SU-DHL-6 (cell line): ENCODE measurements around the gene CHCHD3.

Source experiments
- H2AFZ ChIP-seq: fragments of 200-600 bp; sonication (generic); 2 replicates; pipeline ENCODE4 v1.6.1; 2014; ENCODE audit warnings: low read depth, mild to moderate bottlenecking, moderate library complexity, mixed read lengths, antibody characterized with exemption, low read length; ENCODE audit not compliant: severe bottlenecking
- H3F3A ChIP-seq: fragments of 200-600 bp; shearing (Covaris generic); 2 replicates; pipeline ENCODE4 v1.6.0; 2016; ENCODE audit warnings: antibody characterized with exemption, mild to moderate bottlenecking; ENCODE audit not compliant: insufficient read depth
- H3K27ac ChIP-seq: fragments of 200-600 bp; sonication (generic); 2 replicates; pipeline ENCODE4 v1.5.1; 2016; ENCODE audit warnings: low read depth, mild to moderate bottlenecking, low read length, moderate library complexity, mixed read lengths
- H3K27me3 ChIP-seq: fragments of 200-600 bp; sonication (generic), shearing (Covaris generic); 2 replicates; pipeline ENCODE4 v1.6.0; 2014; ENCODE audit warnings: mild to moderate bottlenecking, low read length
- H3K36me3 ChIP-seq: fragments of 200-600 bp; sonication (generic); 2 replicates; pipeline ENCODE4 v1.6.1; 2014; ENCODE audit warnings: mild to moderate bottlenecking, low read length, mixed read lengths
- H3K4me2 ChIP-seq: fragments of 300-600, 200-600 bp; shearing (Covaris generic), sonication (generic); 2 replicates; pipeline ENCODE4 v1.6.0; 2014; ENCODE audit warnings: low read length, low read depth, mild to moderate bottlenecking; ENCODE audit not compliant: poor library complexity, severe bottlenecking
- H3K4me3 ChIP-seq: fragments of 200-600 bp; sonication (generic); 2 replicates; pipeline ENCODE4 v1.5.1; 2014; ENCODE audit warnings: antibody characterized with exemption, low read length, mild to moderate bottlenecking, mixed read lengths; ENCODE audit not compliant: insufficient read depth, poor library complexity, severe bottlenecking
- H3K79me2 ChIP-seq: fragments of 200-600 bp; sonication (generic); 2 replicates; pipeline ENCODE4 v1.6.1; 2014; ENCODE audit warnings: mild to moderate bottlenecking, low read length, moderate library complexity; ENCODE audit not compliant: insufficient read depth
- H3K9ac ChIP-seq: fragments of 200-600 bp; sonication (generic); 2 replicates; pipeline ENCODE4 v1.7.0; 2014; ENCODE audit warnings: mild to moderate bottlenecking, low read length
- H3K9me2 ChIP-seq: fragments of 200-600 bp; sonication (generic); replicated peaks from 2 replicates; pipeline ENCODE4 v1.6.1; 2014; ENCODE audit warnings: low read length; ENCODE audit not compliant: insufficient read depth
- H3K9me3 ChIP-seq: fragments of 200-600 bp; sonication (generic); 2 replicates; pipeline ENCODE4 v1.6.1; 2014; ENCODE audit warnings: low read length, mixed read lengths; ENCODE audit not compliant: insufficient read depth
- H4K20me1 ChIP-seq: fragments of 200-600 bp; sonication (generic); 2 replicates; pipeline ENCODE4 v1.6.1; 2014; ENCODE audit warnings: low read depth, mild to moderate bottlenecking, antibody characterized with exemption, low read length, moderate library complexity, mixed read lengths
- EZH2phosphoT487 ChIP-seq: fragments of 200-600 bp; sonication (generic), shearing (Covaris generic); conservative IDR thresholded peaks from 2 replicates; pipeline ENCODE4 v1.6.1; 2018; ENCODE audit warnings: mild to moderate bottlenecking, antibody characterized with exemption, low read length, moderate library complexity, mixed read lengths
- TF ChIP-seq, protein P1 (sequence below): fragments of 200-600 bp; sonication (generic); IDR thresholded peaks from one replicate; pipeline ENCODE4 v1.5.1; 2017; ENCODE audit warnings: antibody characterized with exemption, mild to moderate bottlenecking, low read length, moderate library complexity; ENCODE audit not compliant: insufficient read depth, poor library complexity, severe bottlenecking

CHCHD3 gene

DNA sequence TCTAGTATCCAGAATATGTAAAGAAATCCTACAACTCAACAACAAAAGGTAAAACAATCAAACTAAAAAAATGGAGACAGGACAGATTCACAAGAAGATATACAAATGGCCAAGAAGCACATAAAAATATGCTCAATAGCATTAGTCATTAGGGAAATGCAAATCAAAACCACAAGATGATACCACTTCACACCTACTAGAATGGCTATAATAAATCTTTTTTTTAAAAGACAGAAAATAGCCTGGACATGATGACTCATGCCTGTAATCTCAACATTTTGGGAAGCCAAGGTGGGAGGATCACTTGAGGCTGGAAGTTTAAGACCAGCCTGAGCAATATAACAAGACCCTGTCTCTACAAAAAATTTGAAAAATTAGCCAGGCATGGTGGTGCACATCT is 27.9 kb upstream of the CHCHD3 start:
- Histone ChIP-seq H3K9me2 (no peaks in the 10 kb centered on the region), H3K27ac (no peak overlapping the region), H4K20me1 (no peaks in the 10 kb centered on the region), H2AFZ (no peak overlapping the region), H3K9ac (no peak overlapping the region), H3K4me2 (no peak overlapping the region), H3K4me3 (no peak overlapping the region), H3K27me3 (no peaks in the 10 kb centered on the region), H3K9me3 (no peaks in the 10 kb centered on the region), H3F3A (no peaks in the 10 kb centered on the region), H3K79me2 (no peaks in the 10 kb centered on the region), H3K36me3 (no peaks in the 10 kb centered on the region)
- TF ChIP-seq, protein P1, sequence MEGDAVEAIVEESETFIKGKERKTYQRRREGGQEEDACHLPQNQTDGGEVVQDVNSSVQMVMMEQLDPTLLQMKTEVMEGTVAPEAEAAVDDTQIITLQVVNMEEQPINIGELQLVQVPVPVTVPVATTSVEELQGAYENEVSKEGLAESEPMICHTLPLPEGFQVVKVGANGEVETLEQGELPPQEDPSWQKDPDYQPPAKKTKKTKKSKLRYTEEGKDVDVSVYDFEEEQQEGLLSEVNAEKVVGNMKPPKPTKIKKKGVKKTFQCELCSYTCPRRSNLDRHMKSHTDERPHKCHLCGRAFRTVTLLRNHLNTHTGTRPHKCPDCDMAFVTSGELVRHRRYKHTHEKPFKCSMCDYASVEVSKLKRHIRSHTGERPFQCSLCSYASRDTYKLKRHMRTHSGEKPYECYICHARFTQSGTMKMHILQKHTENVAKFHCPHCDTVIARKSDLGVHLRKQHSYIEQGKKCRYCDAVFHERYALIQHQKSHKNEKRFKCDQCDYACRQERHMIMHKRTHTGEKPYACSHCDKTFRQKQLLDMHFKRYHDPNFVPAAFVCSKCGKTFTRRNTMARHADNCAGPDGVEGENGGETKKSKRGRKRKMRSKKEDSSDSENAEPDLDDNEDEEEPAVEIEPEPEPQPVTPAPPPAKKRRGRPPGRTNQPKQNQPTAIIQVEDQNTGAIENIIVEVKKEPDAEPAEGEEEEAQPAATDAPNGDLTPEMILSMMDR: no peak
- no peak for TF ChIP-seq EZH2phosphoT487

GRCh38 chr7:133108023-133108422 is 26.1 kb upstream of the CHCHD3 start:
- Histone ChIP-seq H3K4me3 (no peak overlapping the region), H3K27me3 (no peaks in the 10 kb centered on the region), H3K79me2 (no peaks in the 10 kb centered on the region), H3K9me3 (no peaks in the 10 kb centered on the region), H3F3A (no peaks in the 10 kb centered on the region), H2AFZ (no peak overlapping the region), H3K9ac (no peak overlapping the region), H4K20me1 (no peaks in the 10 kb centered on the region), H3K36me3 (no peaks in the 10 kb centered on the region), H3K4me2 (no peak overlapping the region), H3K9me2 (no peaks in the 10 kb centered on the region), H3K27ac (no peak overlapping the region)
- no peak for TF ChIP-seq EZH2phosphoT487
- TF ChIP-seq, protein P1: no peak

- Histone ChIP-seq H3K9ac (no peak overlapping the region), H3K9me3 (no peaks in the 10 kb centered on the region), H2AFZ (no peak overlapping the region)
Observed at GRCh38 chr7:133102276-133103060, 20.6 kb upstream of the CHCHD3 start.

More at GRCh38 chr7:133102276-133103060, 20.6 kb upstream of the CHCHD3 start:
- Histone ChIP-seq H3K9me2 (no peaks in the 10 kb centered on the region), H3K27ac (no peak overlapping the region), H3K36me3 (no peaks in the 10 kb centered on the region), H3K4me2 (no peak overlapping the region), H3K79me2 (no peaks in the 10 kb centered on the region), H4K20me1 (no peaks in the 10 kb centered on the region), H3K27me3 (no peaks in the 10 kb centered on the region), H3F3A (no peaks in the 10 kb centered on the region), H3K4me3 (no peak overlapping the region)
- TF ChIP-seq, protein P1: no peak
- no peak for TF ChIP-seq EZH2phosphoT487
